ENCODE results near the gene GFRAL.

Gene GFRAL

DNA sequence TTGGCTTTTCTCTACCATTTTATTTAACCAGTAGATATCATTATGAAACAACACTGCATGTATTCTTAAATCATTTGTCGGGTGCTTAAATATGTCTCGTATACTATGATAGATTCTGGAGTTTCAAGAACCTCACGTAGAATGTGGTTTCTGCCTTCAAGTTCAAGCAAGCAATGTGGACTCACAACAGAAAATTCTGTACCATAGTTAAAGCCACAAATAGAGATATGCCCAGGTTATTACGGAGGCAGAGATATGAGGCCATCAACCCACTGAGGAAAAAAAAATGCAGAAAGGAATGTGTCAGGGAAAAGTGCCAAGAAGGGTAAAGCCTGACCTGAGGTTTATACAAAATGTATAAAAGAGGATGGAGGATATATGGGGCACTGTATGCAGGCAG is 109.9 kb downstream of the GFRAL start:
- no peak for DNase-seq

GRCh38 chr6:55438203-55438602 is 110.9 kb downstream of the GFRAL start:
- no peak for DNase-seq

GRCh38 chr6:55443238-55444134 is 116.2 kb downstream of the GFRAL start:
- DNase-seq: no peak

- no peak for DNase-seq
Measured at GRCh38 chr6:55445648-55446204, 118.5 kb downstream of the GFRAL start.

GRCh38 chr6:55447891-55448290 is 120.6 kb downstream of the GFRAL start:
- DNase-seq: no peak

DNA sequence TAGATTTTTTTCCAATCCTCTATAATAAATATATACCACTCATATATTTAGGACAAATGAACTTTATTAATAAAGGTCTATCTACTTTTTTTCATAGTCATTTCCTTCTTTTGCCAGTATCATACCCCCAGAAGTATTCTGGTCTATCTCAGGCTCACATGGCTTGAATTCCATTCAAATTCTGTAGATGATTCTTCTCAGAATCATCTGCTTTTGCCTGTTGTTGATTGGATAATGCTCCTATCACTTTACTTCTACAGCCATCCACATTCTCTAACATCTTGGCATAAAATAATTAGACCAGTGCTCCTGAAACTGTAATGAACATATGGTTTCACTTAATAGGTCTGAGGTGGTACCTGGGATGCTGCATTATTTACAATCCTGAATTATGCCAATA is 121.2 kb downstream of the GFRAL start:
- DNase-seq: no peak

- DNase-seq: no peak
Measured at GRCh38 chr6:55449225-55449624, 122.0 kb downstream of the GFRAL start.

DNA sequence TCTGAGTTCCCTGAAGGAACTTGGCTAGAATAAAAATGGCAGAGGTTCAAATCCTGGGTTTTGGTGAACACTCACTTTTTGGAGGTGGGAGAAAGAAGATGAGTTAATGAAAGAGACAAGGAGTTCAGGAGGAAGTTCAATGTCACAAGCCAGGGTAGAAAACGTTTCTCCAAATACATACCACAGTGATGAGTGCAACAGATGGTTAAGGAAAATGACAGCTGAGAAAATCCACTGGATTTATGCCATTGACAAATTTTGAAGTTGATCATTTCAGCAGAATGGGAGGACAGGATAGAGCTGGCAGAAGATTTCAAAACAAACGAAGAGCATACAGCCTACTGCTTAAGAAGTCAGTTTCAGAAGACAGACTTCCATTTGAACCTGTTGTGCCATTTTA is 122.7 kb downstream of the GFRAL start:
- no peak for DNase-seq

All from stimulated activated CD4-positive, alpha-beta T cell treated with anti-CD3 and anti-CD28 coated beads, Interleukin-4, amount 100 ng/mL, for 24 hours (primary cell).